Measurements from ENCODE around the gene CAMLG. TPM values are rescaled to one million over a fixed set of nuclear protein-coding genes. Genes with fewer than 3 reads are reported as not detected.
"Not testable (repeated sequence)": the region's sequence is repeated elsewhere in the genome, so short reads cannot be mapped to it uniquely, and the experiment has no call there.

CAMLG gene
- total RNA-seq, 2 donors from 2014 or later, result 23.3 to 25.6 TPM

DNA sequence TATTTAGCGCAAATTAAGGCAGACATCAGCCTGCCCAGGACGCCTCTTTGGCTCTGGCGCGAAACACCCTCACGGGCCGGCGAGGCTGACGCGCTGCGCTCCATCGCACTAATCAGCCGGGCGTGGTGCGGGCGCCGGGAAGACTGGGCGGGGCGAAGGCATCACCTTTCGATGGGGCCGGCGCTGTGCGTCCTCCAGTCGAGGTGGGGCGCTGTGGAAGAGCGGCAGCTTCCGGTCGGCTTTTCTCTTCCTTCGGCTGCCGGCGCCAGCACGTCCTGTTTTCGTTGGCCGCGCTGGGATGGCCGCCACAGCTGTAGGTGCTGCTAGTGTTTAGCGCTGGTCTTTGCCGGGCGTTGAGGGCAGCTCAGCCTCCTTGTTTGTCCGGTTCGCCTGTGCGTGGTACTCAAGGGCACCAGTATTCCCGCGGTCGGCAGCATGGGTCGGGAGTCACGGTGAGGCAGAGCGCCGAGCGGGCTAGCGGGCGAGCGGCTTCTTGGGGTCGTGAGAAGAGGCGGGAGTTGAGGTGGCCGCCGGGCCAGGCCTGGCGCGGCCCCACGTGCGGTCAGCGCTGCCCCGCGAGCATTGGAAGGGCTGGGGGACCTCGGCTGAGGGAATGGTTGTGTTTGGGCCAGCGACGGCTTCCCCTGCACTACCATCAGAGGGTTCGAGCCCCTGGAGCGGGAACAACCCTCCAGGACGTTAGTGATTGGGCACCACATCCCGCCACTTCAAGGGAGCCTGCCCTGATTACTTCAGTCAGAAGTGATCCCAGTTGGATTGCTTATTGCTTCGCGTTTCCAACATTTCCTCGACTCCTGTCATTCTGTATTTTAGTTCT, 20.4 kb downstream of the CAMLG start, which contains the start of gene DDX46:
Gene DDX46, plus strand, starts transcription at position 276 of the 838 bp plus-strand sequence. Its CDS starts 160 bp downstream, at position 436.
- TF ChIP-seq, protein P1, sequence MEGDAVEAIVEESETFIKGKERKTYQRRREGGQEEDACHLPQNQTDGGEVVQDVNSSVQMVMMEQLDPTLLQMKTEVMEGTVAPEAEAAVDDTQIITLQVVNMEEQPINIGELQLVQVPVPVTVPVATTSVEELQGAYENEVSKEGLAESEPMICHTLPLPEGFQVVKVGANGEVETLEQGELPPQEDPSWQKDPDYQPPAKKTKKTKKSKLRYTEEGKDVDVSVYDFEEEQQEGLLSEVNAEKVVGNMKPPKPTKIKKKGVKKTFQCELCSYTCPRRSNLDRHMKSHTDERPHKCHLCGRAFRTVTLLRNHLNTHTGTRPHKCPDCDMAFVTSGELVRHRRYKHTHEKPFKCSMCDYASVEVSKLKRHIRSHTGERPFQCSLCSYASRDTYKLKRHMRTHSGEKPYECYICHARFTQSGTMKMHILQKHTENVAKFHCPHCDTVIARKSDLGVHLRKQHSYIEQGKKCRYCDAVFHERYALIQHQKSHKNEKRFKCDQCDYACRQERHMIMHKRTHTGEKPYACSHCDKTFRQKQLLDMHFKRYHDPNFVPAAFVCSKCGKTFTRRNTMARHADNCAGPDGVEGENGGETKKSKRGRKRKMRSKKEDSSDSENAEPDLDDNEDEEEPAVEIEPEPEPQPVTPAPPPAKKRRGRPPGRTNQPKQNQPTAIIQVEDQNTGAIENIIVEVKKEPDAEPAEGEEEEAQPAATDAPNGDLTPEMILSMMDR (conservative IDR thresholded peaks at IDR 0.05), result peak; percentile 84
- H3K9ac ChIP-seq (ENCODE audit: extremely low read depth, low read length, poor library complexity, severe bottlenecking), result peak within 1 kb of the TSS; percentile 86
- Mint-ChIP-seq H3K9me3 (no peaks in the 10 kb centered on the region), H3K36me3 (ENCODE audit: low read depth) (peaks cover 6% of the 10 kb centered on the region), H3K27ac (peak within 1 kb of the TSS; percentile 100), H3K4me3 (peak within 1 kb of the TSS; percentile 99), H3K4me1 (peaks cover 18% of the 10 kb centered on the region), H3K27me3 (ENCODE audit: insufficient read depth) (peaks cover 8% of the 10 kb centered on the region)
- H3K36me3 ChIP-seq (ENCODE audit: control insufficient read depth, insufficient read depth, low read length), result peaks cover under 1% of the 10 kb centered on the region
- DNase-seq, result peak; percentile 98
- no peak within 1 kb of the TSS for H3K27ac ChIP-seq (ENCODE audit: low read depth, low read length)
- WGBS, 2 experiments (ENCODE audit: insufficient coverage in 1 of 2, insufficient read length in 1 of 2), result 0 to 1% methylated on average over 10 to 73 of the region's 73 CpGs
- peak within 1 kb of the TSS; percentile 97 for H3K4me3 ChIP-seq (ENCODE audit: low read length)
- no peaks in the 10 kb centered on the region for H3K27me3 ChIP-seq (ENCODE audit: control insufficient read depth, insufficient read depth, low read length, poor library complexity, severe bottlenecking)
- no peaks in the 10 kb centered on the region for H3K4me1 ChIP-seq (ENCODE audit: control insufficient read depth, insufficient read depth, low read length)
- H3K9me3 ChIP-seq (ENCODE audit: control insufficient read depth, low read length), result no peaks in the 10 kb centered on the region

DNA sequence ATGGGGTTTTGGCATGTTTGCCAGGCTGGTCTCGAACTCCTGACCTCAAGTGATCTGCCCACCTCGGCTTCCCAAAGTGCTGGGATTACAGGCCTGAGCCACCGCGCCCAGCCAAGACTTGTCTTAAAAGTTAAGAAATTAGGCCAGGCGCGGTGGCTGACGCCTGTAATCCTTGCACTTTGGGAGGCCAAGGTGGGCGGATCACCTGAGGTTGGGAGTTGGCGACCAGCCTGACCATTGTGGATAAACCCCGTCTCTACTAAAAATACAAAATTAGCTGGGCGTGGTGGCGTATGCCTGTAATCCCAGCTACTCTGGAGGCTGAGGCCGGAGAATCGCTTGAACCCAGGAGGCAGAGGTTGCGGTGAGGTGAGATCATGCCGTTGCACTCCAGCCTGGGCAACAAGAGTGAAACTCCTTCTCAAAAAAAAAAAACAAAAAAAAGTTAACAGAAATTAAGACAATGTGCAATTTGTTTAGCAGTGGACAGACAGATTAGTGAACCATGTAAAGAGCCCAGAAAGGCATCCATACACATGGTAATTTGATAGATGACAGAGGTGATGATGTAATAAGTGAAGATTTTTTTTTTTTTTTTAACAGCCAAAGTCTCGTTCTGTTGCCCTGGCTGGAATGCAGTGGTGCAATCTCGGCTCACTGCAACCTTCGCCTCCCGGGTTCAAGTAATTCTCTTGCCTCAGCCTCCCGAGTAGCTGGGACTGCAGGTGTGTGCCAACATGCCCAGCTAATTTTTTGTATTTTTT, 29.4 kb downstream of the CAMLG start:
- 94 to 96% methylated on average over 18 to 21 of the region's 21 CpGs for WGBS, 2 experiments (ENCODE audit: insufficient coverage in 1 of 2, insufficient read length in 1 of 2)
- H3K9ac ChIP-seq (ENCODE audit: extremely low read depth, low read length, poor library complexity, severe bottlenecking); H3K4me3 ChIP-seq (ENCODE audit: low read length); H3K4me3 Mint-ChIP-seq; H3K27me3 Mint-ChIP-seq (ENCODE audit: insufficient read depth); H3K9me3 Mint-ChIP-seq; H3K4me1 ChIP-seq (ENCODE audit: control insufficient read depth, insufficient read depth, low read length); H3K27me3 ChIP-seq (ENCODE audit: control insufficient read depth, insufficient read depth, low read length, poor library complexity, severe bottlenecking); H3K9me3 ChIP-seq (ENCODE audit: control insufficient read depth, low read length); H3K27ac ChIP-seq (ENCODE audit: low read depth, low read length); H3K27ac Mint-ChIP-seq; H3K4me1 Mint-ChIP-seq; DNase-seq: not testable (repeated sequence)
- H3K36me3 ChIP-seq (ENCODE audit: control insufficient read depth, insufficient read depth, low read length), result peaks cover 80% of the 10 kb centered on the region
- H3K36me3 Mint-ChIP-seq (ENCODE audit: low read depth), result peaks cover 70% of the 10 kb centered on the region

DNA sequence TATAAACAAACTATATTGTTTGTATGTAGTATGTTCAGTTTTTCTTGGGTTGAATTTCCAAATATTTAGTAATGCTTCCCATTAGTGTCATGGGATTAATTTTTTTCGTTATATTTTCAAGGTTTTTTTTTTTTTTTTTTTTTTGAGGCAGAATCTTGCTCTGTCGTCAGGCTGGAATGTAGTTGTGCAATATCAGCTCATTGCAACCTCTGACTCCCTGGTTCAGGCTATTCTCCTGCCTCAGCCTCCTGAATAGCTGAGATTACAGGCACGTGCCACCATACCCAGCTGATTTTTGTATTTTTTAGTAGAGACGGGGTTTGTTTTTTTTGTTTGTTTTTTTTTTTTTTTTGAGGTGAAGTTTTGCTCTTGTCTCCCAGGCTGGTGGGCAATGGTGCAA, 30.9 kb downstream of the CAMLG start:
- TF ChIP-seq, protein P1 (conservative IDR thresholded peaks at IDR 0.05), result no peak
- no peak overlapping the region for H3K4me3 Mint-ChIP-seq
- no peaks in the 10 kb centered on the region for H3K9me3 Mint-ChIP-seq
- no peak for DNase-seq
- no peak overlapping the region for H3K27ac Mint-ChIP-seq
- no peaks in the 10 kb centered on the region for H3K4me1 Mint-ChIP-seq
- 94% methylated on average over 4 of the region's 4 CpGs; no CpG with 5 or more reads in 1 of the 2 experiments for WGBS, 2 experiments (ENCODE audit: insufficient coverage in 1 of 2, insufficient read length in 1 of 2)
- H3K4me3 ChIP-seq (ENCODE audit: low read length), result no peak overlapping the region
- no peak overlapping the region for H3K9ac ChIP-seq (ENCODE audit: extremely low read depth, low read length, poor library complexity, severe bottlenecking)
- H3K4me1 ChIP-seq (ENCODE audit: control insufficient read depth, insufficient read depth, low read length), result no peaks in the 10 kb centered on the region
- H3K27me3 ChIP-seq (ENCODE audit: control insufficient read depth, insufficient read depth, low read length, poor library complexity, severe bottlenecking), result no peaks in the 10 kb centered on the region
- H3K27ac ChIP-seq (ENCODE audit: low read depth, low read length), result no peak overlapping the region
- H3K36me3 Mint-ChIP-seq (ENCODE audit: low read depth), result peaks cover 75% of the 10 kb centered on the region
- no peaks in the 10 kb centered on the region for H3K27me3 Mint-ChIP-seq (ENCODE audit: insufficient read depth)
- H3K36me3 ChIP-seq (ENCODE audit: control insufficient read depth, insufficient read depth, low read length), result peaks cover 89% of the 10 kb centered on the region
- no peaks in the 10 kb centered on the region for H3K9me3 ChIP-seq (ENCODE audit: control insufficient read depth, low read length)

Data from endodermal cell (in vitro differentiated cells).